Measurements from ENCODE around the gene KCNK10.
A peak's percentile ranks its signal among the peaks of the same experiment; 100 is the strongest.
"Not testable (repeated sequence)": the region's sequence is repeated elsewhere in the genome, so short reads cannot be mapped to it uniquely, and the experiment has no call there.

KCNK10 gene

DNA sequence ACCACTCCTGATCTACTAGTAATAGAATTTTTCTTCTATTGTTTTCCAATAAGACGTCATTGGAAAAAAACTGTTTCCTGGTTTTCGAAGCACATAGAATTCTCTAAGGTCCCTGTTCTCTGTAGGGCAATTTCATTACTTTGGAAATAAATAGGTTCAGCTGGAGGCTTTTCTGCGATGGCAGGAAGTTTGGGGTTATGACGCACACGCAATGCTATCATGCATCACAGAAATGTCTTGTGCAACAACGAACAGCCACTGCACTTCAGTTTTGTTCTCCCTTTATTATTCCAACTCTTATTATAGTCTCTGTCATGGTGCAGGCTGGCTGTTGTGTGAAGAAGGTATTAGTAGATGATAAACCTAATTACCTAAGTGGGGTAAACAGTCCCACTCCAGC is 59.0 kb downstream of the KCNK10 start:
- DNase-seq: no peak

DNA sequence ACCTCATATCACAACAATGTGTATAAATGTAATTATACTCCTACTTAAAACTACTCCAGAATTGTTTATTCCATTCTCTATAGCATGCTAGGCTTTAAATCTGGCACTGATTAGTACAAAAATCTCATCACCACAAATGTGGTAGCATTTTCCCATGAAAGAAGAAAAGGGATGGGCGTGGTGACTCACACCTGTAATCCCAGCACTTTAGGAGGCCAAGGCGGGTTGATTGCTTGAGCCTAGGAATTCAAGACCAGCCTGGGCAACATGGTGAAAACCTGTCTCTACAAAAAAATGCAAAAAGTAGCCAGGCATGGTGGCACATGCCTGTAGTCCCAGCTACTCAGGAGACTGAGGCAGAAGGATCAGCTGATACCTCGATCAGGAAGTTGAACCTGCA is 61.8 kb downstream of the KCNK10 start:
- not testable (repeated sequence) for DNase-seq

DNA sequence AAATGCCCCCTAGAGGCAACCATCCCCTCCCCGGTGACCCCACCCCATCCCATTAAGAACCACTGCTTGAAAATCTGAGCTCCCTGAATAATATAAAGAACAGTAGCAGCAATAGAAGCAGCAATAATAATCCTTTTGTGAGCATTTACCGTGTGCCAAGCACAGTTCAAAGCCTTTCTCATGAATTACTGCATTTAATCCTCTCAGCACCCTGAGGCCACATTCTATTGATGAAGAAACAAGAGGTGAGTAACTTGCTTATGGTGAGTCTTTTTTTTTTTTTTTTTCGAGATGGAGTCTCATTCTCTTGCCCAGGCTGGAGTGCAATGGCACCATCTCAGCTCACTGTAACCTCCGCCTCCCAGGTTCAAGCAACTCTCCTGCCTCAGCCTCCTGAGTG is 65.0 kb downstream of the KCNK10 start:
- no peak for DNase-seq

DNA sequence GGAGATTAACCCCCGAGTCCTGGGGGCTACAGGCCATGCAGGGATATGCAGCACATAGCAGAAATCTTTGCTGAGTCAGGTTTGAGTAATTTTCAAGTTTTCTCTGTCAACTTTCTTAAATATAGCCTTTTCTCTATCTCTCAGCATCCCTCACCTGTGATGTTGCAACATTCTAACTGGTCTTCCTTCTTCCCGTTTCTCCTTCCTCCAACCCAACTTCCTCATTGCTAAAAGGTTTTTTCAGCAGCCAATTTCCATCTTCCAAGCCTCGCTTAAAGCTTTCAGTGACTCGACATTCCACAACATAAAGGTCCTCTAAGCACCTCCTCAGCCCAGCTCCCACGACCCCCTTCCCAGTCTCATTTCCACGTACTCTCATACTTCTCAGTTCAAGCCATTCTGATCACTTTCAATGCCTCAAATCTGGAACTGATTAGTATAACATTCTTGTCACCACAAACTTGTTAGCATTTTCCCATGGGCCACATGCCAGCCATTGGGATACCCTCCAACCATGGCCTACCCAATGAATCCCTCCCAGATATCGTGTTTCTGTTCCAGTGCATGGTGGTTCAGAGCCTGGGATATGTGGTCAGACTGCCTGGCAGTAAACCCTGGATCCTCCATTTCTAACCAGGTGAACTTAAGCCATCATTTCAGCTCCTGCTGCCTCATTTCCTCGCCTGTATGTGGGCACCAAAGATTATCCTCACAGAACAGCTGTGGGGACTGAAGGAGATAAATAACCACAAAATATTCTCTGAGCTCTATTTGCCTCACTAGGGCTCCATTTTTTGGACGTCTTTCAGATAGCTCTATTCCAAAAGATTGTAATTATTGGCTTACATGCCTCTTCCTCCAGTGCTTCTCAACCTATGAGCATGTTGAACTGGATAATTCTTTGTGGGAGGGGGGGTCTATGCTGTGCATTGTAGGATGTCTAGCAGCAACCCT is 65.8 kb downstream of the KCNK10 start:
- DNase-seq: no peak

DNA sequence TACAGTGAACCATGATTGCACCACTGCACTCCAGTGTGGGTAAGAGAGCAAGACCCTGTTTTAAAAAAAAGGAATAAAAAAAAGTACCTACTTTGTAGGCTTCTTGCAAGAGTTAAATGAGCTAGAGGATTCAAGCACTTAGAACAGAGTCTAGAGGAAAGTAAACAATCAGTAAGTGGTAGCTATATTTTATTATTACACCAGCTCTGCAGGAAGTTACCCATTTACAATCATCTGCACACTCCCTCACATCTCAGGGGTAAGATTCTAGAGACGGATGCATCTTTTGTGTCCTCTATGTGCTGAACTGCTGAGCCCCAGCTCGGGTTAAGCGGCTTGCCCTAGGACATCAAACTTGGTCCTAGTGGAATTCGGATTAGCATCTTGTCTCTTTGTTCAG is 67.3 kb downstream of the KCNK10 start:
- no peak for DNase-seq

DNA sequence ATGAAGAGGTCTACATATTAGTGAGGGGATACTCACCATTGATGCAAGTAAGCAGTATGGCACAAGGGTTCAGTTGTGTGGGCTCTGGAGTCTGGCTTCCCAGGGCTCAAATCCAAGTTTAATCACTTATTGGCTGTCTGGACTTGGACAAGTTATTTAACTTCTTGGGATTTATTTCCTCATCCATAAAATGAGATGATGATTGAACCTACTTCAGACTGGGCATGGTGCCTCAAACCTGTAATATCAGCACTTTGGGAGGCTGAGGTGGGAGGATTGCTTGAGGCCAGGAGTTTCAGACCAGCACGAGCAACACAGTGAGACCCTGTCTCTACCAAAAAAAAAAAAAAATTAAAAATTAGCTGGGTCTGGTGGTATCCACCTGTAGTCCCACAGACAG is 67.9 kb downstream of the KCNK10 start:
- no peak for DNase-seq

DNA sequence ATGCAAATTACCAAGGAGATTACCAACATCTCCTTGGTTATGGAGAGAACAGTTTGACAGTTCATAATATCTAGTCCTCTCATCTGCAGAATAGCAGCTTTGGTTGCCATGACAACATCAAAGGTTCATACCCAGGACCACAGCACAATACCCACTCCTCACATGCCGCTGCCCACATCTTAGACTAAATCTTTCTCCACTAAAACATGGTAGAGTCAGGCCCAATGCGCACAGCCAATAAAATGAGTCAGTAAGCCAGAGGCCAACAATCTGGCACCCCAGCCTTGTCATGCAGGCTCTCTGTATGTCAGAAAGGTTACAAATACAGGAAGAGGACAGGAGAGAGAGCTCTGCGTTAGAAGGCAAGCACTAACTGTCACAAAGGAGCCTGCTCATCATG is 70.6 kb downstream of the KCNK10 start:
- no peak for DNase-seq

DNA sequence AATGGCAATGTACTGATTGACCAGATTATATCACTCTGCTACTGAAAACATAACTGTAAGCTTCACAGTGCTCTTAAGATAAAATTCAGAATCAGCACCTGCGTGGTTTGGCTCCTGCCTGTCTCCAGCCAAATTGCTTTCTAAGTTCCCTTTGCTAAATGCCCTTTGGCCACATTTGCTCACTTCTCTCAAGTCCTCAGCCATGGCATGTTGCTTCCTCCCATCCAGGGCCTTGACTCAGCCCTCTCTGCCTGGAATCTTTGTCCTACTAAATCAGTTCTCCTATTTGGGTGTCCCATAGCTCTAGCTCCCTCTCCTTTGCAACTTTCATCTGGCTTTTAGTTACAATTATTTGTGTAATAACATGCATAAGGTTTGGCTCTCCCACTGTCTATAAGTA is 71.4 kb downstream of the KCNK10 start:
- no peak for DNase-seq

DNA sequence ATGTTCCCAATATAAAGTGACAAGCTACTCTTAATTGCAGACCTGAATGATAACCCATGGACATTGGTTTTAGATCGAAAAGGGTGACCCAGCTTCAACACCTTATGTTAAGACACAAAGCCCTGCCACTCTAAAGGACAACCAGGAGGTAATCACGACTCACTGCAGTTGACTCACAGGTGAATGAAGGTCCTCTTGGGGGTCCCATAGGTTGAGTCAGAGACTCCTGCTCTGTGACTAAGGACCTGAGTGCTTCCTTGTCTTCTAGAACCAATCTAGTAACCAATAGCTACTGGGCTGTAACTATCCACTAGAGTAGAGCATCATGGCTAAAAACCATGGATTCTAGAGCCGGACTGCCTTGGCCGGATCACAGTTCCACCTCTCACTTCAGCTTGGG is 73.8 kb downstream of the KCNK10 start:
- DNase-seq: no peak

DNA sequence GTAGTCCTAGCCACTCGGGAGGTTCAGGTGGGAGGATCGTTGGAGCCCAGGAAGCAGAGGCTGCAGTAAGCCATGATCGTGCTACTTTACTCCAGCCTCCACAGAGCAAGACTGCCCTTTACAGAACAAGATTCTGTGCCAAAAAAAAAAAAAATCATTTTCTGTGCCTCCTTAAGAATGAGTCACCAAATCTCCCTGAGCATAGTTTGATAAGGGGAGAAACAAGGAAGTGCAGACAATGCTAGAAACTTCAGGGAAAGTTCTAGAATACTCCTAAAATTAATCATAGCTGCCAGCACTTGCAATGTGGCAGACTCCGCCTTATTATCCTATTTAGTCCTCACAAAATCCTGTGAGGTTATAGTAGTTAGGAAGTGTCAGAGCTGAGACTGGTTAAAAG is 74.5 kb downstream of the KCNK10 start:
- no peak for DNase-seq

DNA sequence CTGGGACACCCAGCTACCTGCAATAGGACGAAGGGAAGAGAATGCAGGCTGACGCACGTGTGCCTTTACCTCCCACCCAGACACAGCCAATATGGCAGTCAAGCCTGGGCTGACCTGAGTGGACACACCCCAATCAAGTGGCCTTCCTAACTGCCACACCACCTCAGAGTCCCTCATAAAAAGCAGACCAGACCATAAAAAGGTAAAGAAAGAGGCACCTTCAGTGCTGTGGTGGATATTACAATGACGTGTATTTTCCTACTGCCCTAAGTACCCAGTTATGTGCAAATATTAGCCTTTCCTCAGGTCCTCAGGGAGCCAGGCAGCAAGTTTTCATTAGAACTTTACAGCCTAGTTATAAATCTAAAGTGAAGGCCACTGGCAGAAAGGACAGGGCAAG is 75.8 kb downstream of the KCNK10 start:
- DNase-seq: no peak

DNA sequence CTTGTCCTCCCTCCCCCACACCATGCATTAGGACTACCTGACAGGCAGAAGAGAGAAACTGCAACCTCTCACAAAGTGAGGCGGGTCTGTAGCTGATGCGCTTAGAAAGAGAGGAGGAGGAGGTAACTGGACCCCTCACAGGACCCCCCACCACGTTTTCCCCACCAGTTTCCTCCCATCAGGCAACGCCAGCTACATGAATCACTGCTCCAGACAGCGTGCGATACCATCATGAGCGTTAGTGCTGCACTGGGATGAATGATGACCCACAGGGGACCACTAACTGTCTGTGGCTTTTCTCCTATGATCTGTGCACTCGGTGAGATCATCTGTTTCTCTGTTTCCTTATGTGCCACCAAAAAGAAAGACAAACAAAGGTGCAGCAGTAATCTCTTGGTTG is 77.7 kb downstream of the KCNK10 start:
- peak; percentile 34 for DNase-seq

DNA sequence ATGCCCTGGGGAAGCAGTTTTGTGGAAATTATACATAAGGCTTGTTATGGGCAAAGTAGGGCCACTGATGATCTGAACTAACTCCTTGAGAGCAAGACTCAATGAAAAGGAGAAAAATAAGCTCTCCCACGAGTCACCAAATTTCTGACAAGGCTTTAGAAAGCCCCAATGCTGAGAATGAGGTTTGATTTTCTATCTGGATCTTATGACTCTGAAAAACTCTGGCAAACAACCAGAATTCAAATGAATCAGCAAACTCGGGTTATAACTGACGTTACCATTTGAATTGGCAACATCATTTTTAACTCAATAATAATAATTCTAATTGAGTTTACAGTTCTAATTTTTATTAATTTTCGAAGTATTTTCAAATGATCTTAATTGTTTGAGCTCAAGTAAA is 79.1 kb downstream of the KCNK10 start:
- no peak for DNase-seq

DNA sequence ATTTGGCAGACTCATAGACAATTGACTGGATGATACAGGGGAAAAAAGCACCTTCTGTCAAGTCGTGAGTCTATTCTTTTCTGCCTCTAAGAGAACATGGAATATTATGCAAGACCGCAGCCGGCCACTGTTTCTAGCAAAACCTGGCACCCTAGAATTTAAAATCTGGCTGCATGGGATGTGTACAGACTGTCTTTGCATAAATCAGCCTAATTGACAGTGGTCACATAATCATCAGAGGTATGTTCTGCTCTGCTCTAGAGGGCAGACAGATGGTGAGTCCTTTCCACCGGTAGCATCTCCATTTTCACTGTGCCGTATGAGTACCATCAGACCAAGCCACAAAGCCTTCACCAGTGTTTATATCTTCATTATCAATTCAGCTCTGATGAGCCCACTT is 80.6 kb downstream of the KCNK10 start:
- no peak for DNase-seq

DNA sequence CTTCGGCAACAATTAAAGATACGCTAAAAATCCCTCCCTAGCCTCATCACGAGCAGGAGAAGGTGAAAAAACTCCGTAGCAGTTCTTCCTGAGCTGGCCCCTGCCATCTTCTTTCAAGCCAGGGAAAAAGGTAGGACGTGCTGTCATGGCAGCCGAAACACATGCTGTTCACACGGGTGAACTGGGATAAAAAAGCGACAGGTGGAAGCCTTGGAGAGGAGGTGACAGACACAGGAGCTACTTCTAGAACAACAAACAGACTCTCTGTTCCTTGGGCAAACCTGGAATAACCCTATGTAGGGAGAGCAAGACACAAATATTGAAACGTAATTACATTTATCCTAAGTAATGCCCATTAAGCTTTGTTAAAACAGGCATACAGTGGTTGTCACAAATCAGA is 81.3 kb downstream of the KCNK10 start:
- no peak for DNase-seq

DNA sequence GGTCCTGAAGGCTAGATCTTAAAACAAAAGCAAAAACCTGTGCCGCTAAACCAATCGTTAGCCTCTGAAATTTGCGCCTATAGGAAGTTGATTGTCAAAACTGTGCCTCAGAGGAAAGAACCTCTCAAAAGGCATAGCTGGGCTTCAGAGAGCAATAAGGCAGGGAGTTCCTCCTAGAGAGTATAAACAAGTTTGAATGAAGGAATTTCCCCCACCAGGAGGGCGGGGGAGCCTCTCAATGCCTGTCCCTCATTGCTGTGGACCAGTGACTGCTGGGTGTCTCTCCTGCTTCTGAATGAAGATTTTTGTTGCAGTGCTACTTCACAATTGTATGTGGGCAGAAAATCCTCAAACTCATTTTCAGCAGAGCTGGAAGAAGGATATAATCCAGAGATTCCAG is 88.6 kb downstream of the KCNK10 start:
- DNase-seq: no peak

DNA sequence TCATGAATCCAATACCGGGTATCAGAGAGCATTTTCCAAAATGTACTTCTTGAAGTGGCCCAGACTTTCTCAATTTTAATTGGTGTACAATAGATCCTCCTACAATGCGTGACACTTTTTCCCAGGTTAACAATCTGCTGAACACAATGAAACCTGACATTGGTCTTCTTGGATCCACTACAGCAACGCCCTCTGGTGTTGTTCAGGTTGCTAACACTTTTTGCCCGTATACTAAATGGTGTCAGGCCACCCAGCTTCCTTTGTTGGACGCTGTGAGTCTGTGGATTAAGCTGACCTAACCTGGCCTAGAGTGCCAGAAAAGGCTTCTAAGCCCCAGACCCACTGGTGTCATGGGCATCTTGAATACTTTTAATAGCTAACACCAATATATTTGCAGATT is 89.2 kb downstream of the KCNK10 start:
- no peak for DNase-seq

DNA sequence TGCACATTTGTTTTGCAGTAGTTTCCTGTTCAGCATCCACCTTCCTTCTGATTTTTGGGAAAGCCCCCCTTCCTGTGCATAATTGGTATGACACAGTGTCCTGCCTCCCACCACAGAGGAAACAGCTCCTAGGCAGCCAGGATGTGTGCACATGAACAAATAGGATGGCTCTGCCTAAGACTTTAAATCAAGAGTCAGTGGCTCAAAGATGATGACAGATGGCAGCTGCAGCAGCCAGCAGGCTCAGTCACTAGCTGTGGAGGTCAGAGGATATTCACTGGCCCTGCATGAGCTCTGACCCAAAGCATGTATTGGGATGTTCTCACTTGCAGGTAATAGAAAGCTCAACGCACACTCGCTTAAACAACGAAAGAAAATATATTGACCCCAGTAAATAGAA is 90.3 kb downstream of the KCNK10 start:
- DNase-seq: no peak

DNA sequence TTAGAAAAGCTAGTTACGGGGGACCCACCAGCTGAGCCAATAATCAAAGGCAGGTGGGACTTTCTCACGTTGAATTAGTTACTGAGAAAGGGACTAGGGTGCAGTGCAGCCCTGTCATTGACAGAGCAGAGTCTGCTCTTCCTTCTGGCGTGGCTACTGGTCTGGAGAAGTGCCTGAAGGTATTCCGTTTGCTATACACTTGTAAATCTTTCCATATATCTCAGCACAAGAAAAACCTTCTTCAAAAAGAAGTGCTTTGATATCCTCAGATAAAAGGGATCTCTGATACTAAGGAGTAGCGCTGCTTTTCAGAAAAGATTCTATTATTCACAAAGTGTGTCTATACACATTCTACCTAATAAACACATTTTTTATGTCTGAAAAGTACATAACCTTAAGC is 91.5 kb downstream of the KCNK10 start:
- DNase-seq: no peak

DNA sequence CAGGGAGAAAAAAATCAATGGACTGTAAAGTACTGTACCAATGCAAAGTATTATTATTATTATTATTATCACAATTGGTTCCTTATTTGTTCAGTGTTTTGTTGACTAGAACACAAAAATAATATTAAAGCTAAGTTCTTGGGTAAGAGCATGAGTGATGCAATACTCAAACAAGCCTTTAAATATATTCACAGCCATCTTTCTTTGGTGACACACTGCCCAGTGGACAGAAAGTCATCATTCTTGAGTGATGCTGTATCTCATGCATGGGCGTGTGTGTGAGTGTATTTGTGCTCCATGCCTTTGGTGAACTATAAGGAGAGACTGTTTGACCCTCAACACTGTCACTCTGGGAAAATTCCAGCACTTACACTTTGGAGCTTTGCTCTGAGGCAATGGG is 93.6 kb downstream of the KCNK10 start:
- DNase-seq: no peak

DNA sequence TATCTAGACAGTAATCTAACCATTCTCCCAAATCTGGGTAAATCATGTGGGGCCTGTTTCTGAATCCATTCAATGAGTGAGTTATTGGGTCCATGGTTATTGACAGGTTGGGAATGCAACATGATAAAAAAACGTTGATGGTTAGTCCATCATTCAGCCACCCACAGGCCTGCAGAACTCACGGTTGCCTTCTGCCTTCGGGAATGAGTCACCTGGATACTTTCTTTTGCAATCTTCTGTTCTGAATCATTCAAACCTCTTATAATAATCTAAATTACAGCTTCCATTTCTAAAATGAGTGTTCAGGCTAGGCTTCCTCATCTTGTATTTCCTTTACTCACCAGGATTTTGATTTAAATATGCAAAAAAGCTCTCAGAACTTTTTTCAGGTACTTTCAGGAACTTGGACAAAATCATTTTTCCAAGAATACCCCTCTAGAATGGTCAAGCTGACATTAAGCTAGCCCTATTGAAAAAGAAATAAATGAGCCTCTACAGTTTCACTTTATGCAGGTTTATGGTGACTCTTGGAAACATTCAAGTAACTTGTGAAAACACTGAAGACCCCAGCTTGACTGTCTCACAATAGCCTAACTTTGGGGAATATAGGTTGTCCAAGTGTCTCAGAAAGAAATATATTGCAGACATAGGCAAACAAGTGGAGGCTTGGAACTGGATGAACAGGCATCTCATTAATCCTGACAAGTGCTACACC is 94.4 kb downstream of the KCNK10 start:
- no peak for DNase-seq

DNA sequence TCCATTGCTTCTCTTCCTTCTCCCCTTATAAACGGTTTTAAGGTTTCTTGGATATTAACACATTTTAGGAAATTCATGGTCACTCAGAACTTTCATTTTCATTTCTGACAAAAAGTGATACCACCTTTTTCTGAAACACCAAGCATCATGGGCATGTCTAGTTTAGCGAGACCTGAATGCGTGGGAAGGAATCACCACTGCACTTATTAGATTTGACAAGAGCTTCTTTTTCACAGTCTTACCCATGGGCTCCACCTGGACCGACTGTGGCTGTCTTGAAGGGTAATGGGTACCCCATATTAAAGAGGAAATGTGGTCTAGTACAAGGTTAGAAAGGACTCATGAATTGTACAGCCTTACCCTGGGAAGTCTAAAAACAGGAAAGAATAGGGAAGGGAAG is 95.4 kb downstream of the KCNK10 start:
- DNase-seq: no peak

DNA sequence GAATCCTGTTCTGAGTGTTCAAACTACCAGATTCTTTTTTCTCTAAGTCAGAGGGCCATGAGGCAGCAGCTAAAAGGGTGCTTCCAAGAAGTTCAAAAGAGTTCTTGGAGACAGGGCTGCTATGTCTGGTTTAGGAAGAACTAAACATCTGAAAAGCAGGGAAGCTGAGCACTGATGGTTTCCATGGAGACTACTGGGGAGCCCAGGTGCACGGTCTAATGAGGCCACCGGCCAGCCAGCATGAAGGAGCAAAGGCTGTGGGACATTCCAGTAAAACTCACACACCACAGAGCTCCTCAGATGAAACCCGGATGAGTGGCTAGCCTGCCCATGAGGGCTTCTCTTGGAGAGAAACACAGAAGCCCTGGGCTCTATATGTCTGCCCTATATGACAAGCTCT is 97.3 kb downstream of the KCNK10 start:
- no peak for DNase-seq

DNA sequence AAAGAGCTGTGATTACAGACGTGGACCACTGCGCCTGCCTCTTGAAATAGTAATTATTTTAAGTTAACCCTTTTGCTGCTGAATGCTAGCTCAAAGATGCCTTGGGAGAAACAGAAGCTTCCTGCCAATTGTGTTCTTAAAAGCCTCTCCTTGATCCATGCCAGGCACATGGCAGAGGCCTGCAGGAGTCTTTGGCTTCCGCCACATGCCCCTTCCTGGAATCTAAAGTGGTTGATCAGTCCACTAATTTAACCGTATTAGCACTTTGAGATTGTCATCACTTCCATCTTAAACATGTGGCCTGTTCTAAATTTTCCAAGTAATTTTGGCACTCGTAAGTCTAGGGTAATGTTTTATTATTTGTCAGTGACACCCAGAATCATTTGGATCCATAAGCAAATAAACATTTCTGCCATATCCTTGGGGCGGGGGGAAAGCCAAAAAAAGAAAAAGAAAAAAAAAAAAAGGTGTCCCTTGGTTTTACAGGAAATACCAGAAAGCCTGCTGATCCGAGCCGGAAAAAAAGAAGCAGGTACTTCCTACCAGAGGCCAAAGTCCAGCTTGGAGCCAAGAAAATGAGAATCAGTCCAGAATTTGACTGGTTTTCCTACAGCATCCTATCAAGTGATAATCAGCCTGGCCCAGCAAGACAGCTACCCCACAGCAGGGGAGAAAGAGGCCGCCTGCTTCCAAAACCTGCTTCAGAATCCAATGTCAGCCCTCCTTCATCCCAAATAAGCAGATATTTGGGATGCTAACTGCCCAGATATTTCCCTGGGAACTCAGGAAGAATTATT is 104.8 kb downstream of the KCNK10 start:
- no peak for DNase-seq
